ENCODE measurements around the gene AGFG1.

The AGFG1 gene

GRCh38 chr2:227570615-227571014 lies 98.7 kb downstream of the AGFG1 start:
- Histone ChIP-seq H4K8ac (ENCODE audit: low read depth, low read length) (no peak overlapping the region), H4K5ac (ENCODE audit: low read length) (no peak overlapping the region), H3K4me1 (ENCODE audit: control insufficient read depth, low read depth, low read length) (no peaks in the 10 kb centered on the region), H3K4me2 (ENCODE audit: low read length) (no peak overlapping the region), H3K4ac (ENCODE audit: low read depth, low read length) (no peak overlapping the region), H3K79me1 (ENCODE audit: low read length) (no peaks in the 10 kb centered on the region), H2BK120ac (ENCODE audit: low read depth, low read length) (no peak overlapping the region), H3K56ac (ENCODE audit: low read length) (no peak overlapping the region), H2AK5ac (ENCODE audit: low read length) (no peak overlapping the region), H3K23ac (ENCODE audit: low read length) (no peak overlapping the region), H3K27ac (ENCODE audit: low read depth, low read length) (no peak overlapping the region), H2BK15ac (replicated peaks; ENCODE audit: low read depth) (no peak overlapping the region), H3K79me2 (ENCODE audit: control insufficient read depth, insufficient read depth, low read length) (no peaks in the 10 kb centered on the region), H3K36me3 (ENCODE audit: control insufficient read depth, insufficient read depth, low read length) (no peaks in the 10 kb centered on the region), H3K18ac (ENCODE audit: low read length) (no peak overlapping the region), H2BK5ac (ENCODE audit: low read length) (no peak overlapping the region), H3K4me3 (ENCODE audit: low read length) (no peak overlapping the region), H3K9ac (ENCODE audit: low read length) (no peak overlapping the region), H3K27me3 (ENCODE audit: insufficient read depth, low read length, poor library complexity) (no peaks in the 10 kb centered on the region)
- peak; percentile 48 for DNase-seq
- no CpG with 5 or more reads among the region's 1 CpG for WGBS (ENCODE audit: extremely low coverage, insufficient coverage, low lambda C conversion rate)

- Histone ChIP-seq H3K18ac (ENCODE audit: low read length) (no peak overlapping the region), H3K79me2 (ENCODE audit: control insufficient read depth, insufficient read depth, low read length) (no peaks in the 10 kb centered on the region), H3K4me1 (ENCODE audit: control insufficient read depth, low read depth, low read length) (no peaks in the 10 kb centered on the region), H3K56ac (ENCODE audit: low read length) (no peak overlapping the region), H3K23ac (ENCODE audit: low read length) (no peak overlapping the region), H4K8ac (ENCODE audit: low read depth, low read length) (no peak overlapping the region), H3K4me2 (ENCODE audit: low read length) (no peak overlapping the region), H2BK15ac (replicated peaks; ENCODE audit: low read depth) (no peak overlapping the region), H2BK120ac (ENCODE audit: low read depth, low read length) (no peak overlapping the region), H2BK5ac (ENCODE audit: low read length) (no peak overlapping the region), H3K36me3 (ENCODE audit: control insufficient read depth, insufficient read depth, low read length) (no peaks in the 10 kb centered on the region), H3K27me3 (ENCODE audit: insufficient read depth, low read length, poor library complexity) (no peaks in the 10 kb centered on the region), H2AK5ac (ENCODE audit: low read length) (no peak overlapping the region), H3K9ac (ENCODE audit: low read length) (no peak overlapping the region), H3K4me3 (ENCODE audit: low read length) (no peak overlapping the region), H3K27ac (ENCODE audit: low read depth, low read length) (no peak overlapping the region), H4K5ac (ENCODE audit: low read length) (no peak overlapping the region), H3K4ac (ENCODE audit: low read depth, low read length) (no peak overlapping the region), H3K79me1 (ENCODE audit: low read length) (no peaks in the 10 kb centered on the region)
- no peak for DNase-seq
Observed at GRCh38 chr2:227576110-227576509, 104.2 kb downstream of the AGFG1 start.

GRCh38 chr2:227576812-227577211 lies 104.9 kb downstream of the AGFG1 start:
- H3K4ac ChIP-seq (ENCODE audit: low read depth, low read length) = no peak overlapping the region

GRCh38 chr2:227577555-227577954 lies 105.6 kb downstream of the AGFG1 start:
- no peak overlapping the region for H3K56ac ChIP-seq (ENCODE audit: low read length)
- H2BK5ac ChIP-seq (ENCODE audit: low read length) = no peak overlapping the region
- H3K4me3 ChIP-seq (ENCODE audit: low read length) = no peak overlapping the region
- H3K23ac ChIP-seq (ENCODE audit: low read length) = no peak overlapping the region
- H3K79me1 ChIP-seq (ENCODE audit: low read length) = no peaks in the 10 kb centered on the region
- no CpG with 5 or more reads among the region's 2 CpGs for WGBS (ENCODE audit: extremely low coverage, insufficient coverage, low lambda C conversion rate)
- no peak overlapping the region for H3K27ac ChIP-seq (ENCODE audit: low read depth, low read length)
- no peaks in the 10 kb centered on the region for H3K36me3 ChIP-seq (ENCODE audit: control insufficient read depth, insufficient read depth, low read length)
- no peak overlapping the region for H2BK120ac ChIP-seq (ENCODE audit: low read depth, low read length)
- no peak overlapping the region for H4K5ac ChIP-seq (ENCODE audit: low read length)
- H3K27me3 ChIP-seq (ENCODE audit: insufficient read depth, low read length, poor library complexity) = no peaks in the 10 kb centered on the region
- H3K9ac ChIP-seq (ENCODE audit: low read length) = no peak overlapping the region
- H2BK15ac ChIP-seq (replicated peaks; ENCODE audit: low read depth) = no peak overlapping the region
- no peak overlapping the region for H4K8ac ChIP-seq (ENCODE audit: low read depth, low read length)
- H3K4me1 ChIP-seq (ENCODE audit: control insufficient read depth, low read depth, low read length) = no peaks in the 10 kb centered on the region
- no peak overlapping the region for H2AK5ac ChIP-seq (ENCODE audit: low read length)
- DNase-seq = peak; percentile 36
- no peak overlapping the region for H3K4me2 ChIP-seq (ENCODE audit: low read length)
- H3K4ac ChIP-seq (ENCODE audit: low read depth, low read length) = no peak overlapping the region
- H3K79me2 ChIP-seq (ENCODE audit: control insufficient read depth, insufficient read depth, low read length) = no peaks in the 10 kb centered on the region
- no peak overlapping the region for H3K18ac ChIP-seq (ENCODE audit: low read length)

More at GRCh38 chr2:227576812-227577211, 104.9 kb downstream of the AGFG1 start:
- Histone ChIP-seq H3K56ac (ENCODE audit: low read length) (no peak overlapping the region), H2BK15ac (replicated peaks; ENCODE audit: low read depth) (no peak overlapping the region), H3K27ac (ENCODE audit: low read depth, low read length) (no peak overlapping the region), H2BK120ac (ENCODE audit: low read depth, low read length) (no peak overlapping the region), H3K36me3 (ENCODE audit: control insufficient read depth, insufficient read depth, low read length) (no peaks in the 10 kb centered on the region), H4K5ac (ENCODE audit: low read length) (no peak overlapping the region), H3K79me2 (ENCODE audit: control insufficient read depth, insufficient read depth, low read length) (no peaks in the 10 kb centered on the region), H3K4me1 (ENCODE audit: control insufficient read depth, low read depth, low read length) (no peaks in the 10 kb centered on the region), H3K27me3 (ENCODE audit: insufficient read depth, low read length, poor library complexity) (no peaks in the 10 kb centered on the region), H3K4me2 (ENCODE audit: low read length) (no peak overlapping the region), H3K23ac (ENCODE audit: low read length) (no peak overlapping the region), H3K79me1 (ENCODE audit: low read length) (no peaks in the 10 kb centered on the region), H3K4me3 (ENCODE audit: low read length) (no peak overlapping the region), H2BK5ac (ENCODE audit: low read length) (no peak overlapping the region), H3K18ac (ENCODE audit: low read length) (no peak overlapping the region), H2AK5ac (ENCODE audit: low read length) (no peak overlapping the region), H4K8ac (ENCODE audit: low read depth, low read length) (no peak overlapping the region), H3K9ac (ENCODE audit: low read length) (no peak overlapping the region)
- no CpG with 5 or more reads among the region's 2 CpGs for WGBS (ENCODE audit: extremely low coverage, insufficient coverage, low lambda C conversion rate)
- no peak for DNase-seq

GRCh38 chr2:227578642-227579041 lies 106.7 kb downstream of the AGFG1 start:
- Histone ChIP-seq H4K5ac (ENCODE audit: low read length) (no peak overlapping the region), H4K8ac (ENCODE audit: low read depth, low read length) (no peak overlapping the region), H3K4ac (ENCODE audit: low read depth, low read length) (no peak overlapping the region), H3K9ac (ENCODE audit: low read length) (no peak overlapping the region), H2BK120ac (ENCODE audit: low read depth, low read length) (no peak overlapping the region), H3K79me1 (ENCODE audit: low read length) (no peaks in the 10 kb centered on the region), H3K23ac (ENCODE audit: low read length) (no peak overlapping the region), H3K27ac (ENCODE audit: low read depth, low read length) (no peak overlapping the region), H3K4me3 (ENCODE audit: low read length) (no peak overlapping the region), H3K4me2 (ENCODE audit: low read length) (no peak overlapping the region), H2BK15ac (replicated peaks; ENCODE audit: low read depth) (no peak overlapping the region), H3K56ac (ENCODE audit: low read length) (no peak overlapping the region), H2BK5ac (ENCODE audit: low read length) (no peak overlapping the region), H3K27me3 (ENCODE audit: insufficient read depth, low read length, poor library complexity) (no peaks in the 10 kb centered on the region), H2AK5ac (ENCODE audit: low read length) (no peak overlapping the region), H3K18ac (ENCODE audit: low read length) (no peak overlapping the region), H3K4me1 (ENCODE audit: control insufficient read depth, low read depth, low read length) (no peaks in the 10 kb centered on the region), H3K36me3 (ENCODE audit: control insufficient read depth, insufficient read depth, low read length) (no peaks in the 10 kb centered on the region), H3K79me2 (ENCODE audit: control insufficient read depth, insufficient read depth, low read length) (no peaks in the 10 kb centered on the region)
- no CpG with 5 or more reads among the region's 2 CpGs for WGBS (ENCODE audit: extremely low coverage, insufficient coverage, low lambda C conversion rate)
- DNase-seq = no peak

- no peak for DNase-seq
Observed at GRCh38 chr2:227579791-227580190, 107.8 kb downstream of the AGFG1 start.

More at GRCh38 chr2:227579791-227580190, 107.8 kb downstream of the AGFG1 start:
- WGBS (ENCODE audit: extremely low coverage, insufficient coverage, low lambda C conversion rate) = no CpG with 5 or more reads among the region's 1 CpG
- no peak overlapping the region for H3K4ac ChIP-seq (ENCODE audit: low read depth, low read length)
- no peak overlapping the region for H4K8ac ChIP-seq (ENCODE audit: low read depth, low read length)
- H3K36me3 ChIP-seq (ENCODE audit: control insufficient read depth, insufficient read depth, low read length) = no peaks in the 10 kb centered on the region
- H2BK5ac ChIP-seq (ENCODE audit: low read length) = no peak overlapping the region
- no peaks in the 10 kb centered on the region for H3K79me2 ChIP-seq (ENCODE audit: control insufficient read depth, insufficient read depth, low read length)
- H3K4me1 ChIP-seq (ENCODE audit: control insufficient read depth, low read depth, low read length) = no peaks in the 10 kb centered on the region
- no peak overlapping the region for H3K23ac ChIP-seq (ENCODE audit: low read length)
- no peaks in the 10 kb centered on the region for H3K27me3 ChIP-seq (ENCODE audit: insufficient read depth, low read length, poor library complexity)
- no peak overlapping the region for H2BK120ac ChIP-seq (ENCODE audit: low read depth, low read length)
- no peak overlapping the region for H3K27ac ChIP-seq (ENCODE audit: low read depth, low read length)
- no peak overlapping the region for H3K4me2 ChIP-seq (ENCODE audit: low read length)
- no peak overlapping the region for H3K18ac ChIP-seq (ENCODE audit: low read length)
- no peak overlapping the region for H3K4me3 ChIP-seq (ENCODE audit: low read length)
- no peaks in the 10 kb centered on the region for H3K79me1 ChIP-seq (ENCODE audit: low read length)
- H4K5ac ChIP-seq (ENCODE audit: low read length) = no peak overlapping the region
- no peak overlapping the region for H2BK15ac ChIP-seq (replicated peaks; ENCODE audit: low read depth)
- H2AK5ac ChIP-seq (ENCODE audit: low read length) = no peak overlapping the region
- no peak overlapping the region for H3K56ac ChIP-seq (ENCODE audit: low read length)
- H3K9ac ChIP-seq (ENCODE audit: low read length) = no peak overlapping the region
